ENCODE data around the gene TTF2. TPM values are rescaled to one million over a fixed set of nuclear protein-coding genes. Genes with fewer than 3 reads are reported as not detected.

The TTF2 gene
- total RNA-seq, 2 experiments from 2014 or later = 126 to 127 TPM

DNA sequence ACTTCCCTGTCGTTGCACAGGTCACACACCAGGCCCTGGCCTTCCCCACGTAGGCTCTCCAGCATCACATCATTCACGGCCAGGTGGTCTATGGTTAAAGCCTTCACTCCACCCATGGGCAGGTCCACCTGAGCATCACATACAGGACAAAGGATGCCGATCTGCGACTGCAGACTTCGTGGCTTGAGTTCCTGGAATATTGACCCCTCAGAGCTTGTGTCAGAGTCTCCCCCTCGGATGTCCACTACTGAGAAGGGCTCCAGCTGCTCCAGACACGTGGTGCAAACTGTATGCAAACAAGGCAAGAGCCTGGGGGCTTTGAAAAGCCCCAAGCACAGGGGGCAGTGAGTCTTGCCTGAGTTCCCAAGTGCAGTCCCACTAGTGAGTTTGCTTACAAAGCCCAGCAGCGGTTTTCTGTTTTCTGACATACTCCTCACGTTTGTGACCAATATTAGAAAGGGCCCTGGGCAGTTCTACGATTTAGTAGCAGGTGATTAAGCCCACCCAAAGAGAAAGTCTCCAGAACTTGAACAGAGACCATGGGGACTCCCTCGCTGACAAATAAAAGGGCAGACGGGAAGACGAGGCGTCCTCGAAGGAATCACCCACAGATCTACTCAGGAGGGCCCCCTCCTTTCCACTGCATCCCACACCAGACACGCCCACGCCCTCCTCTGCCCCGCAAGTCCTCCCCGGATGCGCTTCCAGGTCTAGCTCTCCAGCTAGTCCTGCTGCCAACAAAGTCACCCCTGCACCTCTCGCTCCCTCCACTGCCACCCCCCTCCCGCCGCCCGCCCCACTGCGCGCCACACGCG, 60.9 kb downstream of the TTF2 start:
- intact Hi-C loops (cut with micrococcal nuclease) = no loop called here
- H3K4me3 Mint-ChIP-seq = peak overlapping the region; percentile 73
- H3K27ac Mint-ChIP-seq = no peak overlapping the region
- no peaks in the 10 kb centered on the region for H3K9me3 Mint-ChIP-seq
- H3K4me1 Mint-ChIP-seq (ENCODE audit: low read depth) = no peaks in the 10 kb centered on the region
- CTCF ChIA-PET = interaction anchor here (0.9 to 6.1 kb wide), 5 partner anchors 8 to 54 kb away, joined by 3 to 41 read pairs (median 4); no protein-coding TSS in a partner anchor
- POLR2A ChIA-PET = interaction anchor here (1.0 to 1.8 kb wide), 3 partner anchors 12 to 360 kb away, joined by 3 to 4 read pairs (median 3); no protein-coding TSS in a partner anchor
- no peaks in the 10 kb centered on the region for H3K36me3 Mint-ChIP-seq (ENCODE audit: low read depth)
- peaks cover 12% of the 10 kb centered on the region for H3K27me3 Mint-ChIP-seq
- peak; percentile 41 for DNase-seq
- peak; percentile 1 for ATAC-seq
- TF ChIP-seq CTCF (IDR thresholded peaks at IDR 0.05) = no peak

GRCh38 chr1:117121589-117122329, 61.6 kb downstream of the TTF2 start, which contains the start of gene TRIM45:
TSS of gene TRIM45 (minus strand) at chr1:117121749. CDS start at chr1:117121201, 548 bp downstream.
- Mint-ChIP-seq H3K4me3 (peak within 1 kb of the TSS; percentile 73), H3K9me3 (no peaks in the 10 kb centered on the region), H3K27me3 (peaks cover 14% of the 10 kb centered on the region), H3K36me3 (ENCODE audit: low read depth) (no peaks in the 10 kb centered on the region), H3K27ac (peak within 1 kb of the TSS; percentile 39), H3K4me1 (ENCODE audit: low read depth) (no peaks in the 10 kb centered on the region)
- intact Hi-C loops (cut with micrococcal nuclease) = no loop called here
- DNase-seq (peak; percentile 85), ATAC-seq (peak; percentile 84)
- peak; percentile 54 for TF ChIP-seq CTCF (IDR thresholded peaks at IDR 0.05)
- ChIA-PET CTCF (interaction anchor here (0.7 to 1.7 kb wide), 7 partner anchors 8 to 1746 kb away, joined by 3 to 7 read pairs (median 4); no protein-coding TSS in a partner anchor), POLR2A (interaction anchor here (1.8 kb wide), 1 partner anchor 29 kb away, joined by 6 read pairs; no protein-coding TSS in a partner anchor)

DNA sequence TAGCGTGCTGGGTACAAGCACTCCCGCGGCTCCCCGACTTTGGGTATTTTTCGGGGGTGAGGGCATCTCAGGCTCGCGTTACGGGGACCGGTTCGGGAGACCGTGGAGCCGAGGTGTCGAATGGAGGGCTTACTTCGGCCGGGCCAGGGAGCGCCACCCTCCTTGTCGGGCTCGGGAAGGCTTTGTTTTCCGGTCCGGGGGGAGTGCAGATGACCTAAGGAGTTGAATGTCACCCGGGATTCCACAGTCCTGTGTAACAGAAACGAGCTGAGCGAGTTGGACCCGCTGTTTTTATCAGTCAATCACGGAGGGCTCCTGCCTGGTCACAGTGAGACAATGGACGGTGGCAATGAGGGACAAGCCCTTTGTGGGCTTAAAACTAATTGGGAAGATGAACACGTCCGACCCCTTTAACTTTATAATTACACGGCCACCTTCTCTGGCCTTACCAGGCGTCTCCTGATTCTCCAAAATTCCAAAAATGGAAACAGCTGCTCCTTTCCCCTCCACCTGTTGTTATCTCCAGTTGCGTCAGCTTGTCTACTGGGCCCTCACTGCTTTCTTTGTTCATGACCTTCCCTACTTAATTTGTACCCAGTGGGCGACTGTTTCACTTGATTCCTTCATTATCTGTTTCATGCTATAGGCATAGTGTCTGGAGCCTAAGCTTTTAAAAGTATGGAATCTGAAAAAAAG, 62.4 kb downstream of the TTF2 start:
- intact Hi-C loops (cut with micrococcal nuclease) = no loop called here
- POLR2A ChIA-PET = interaction anchor here (1.8 kb wide), 1 partner anchor 29 kb away, joined by 6 read pairs; no protein-coding TSS in a partner anchor

GRCh38 chr1:117123274-117123673, 63.1 kb downstream of the TTF2 start:
- no peak for TF ChIP-seq CTCF (IDR thresholded peaks at IDR 0.05)
- no peak overlapping the region for H3K4me3 Mint-ChIP-seq
- ChIA-PET POLR2A (interaction anchor here (1.8 kb wide), 1 partner anchor 30 kb away, joined by 6 read pairs; no protein-coding TSS in a partner anchor), CTCF (interaction anchor here (0.9 to 1.7 kb wide), 4 partner anchors 9 to 399 kb away, joined by 3 to 4 read pairs (median 4); no protein-coding TSS in a partner anchor)
- H3K36me3 Mint-ChIP-seq (ENCODE audit: low read depth) = no peaks in the 10 kb centered on the region
- no peaks in the 10 kb centered on the region for H3K9me3 Mint-ChIP-seq
- DNase-seq (no peak), ATAC-seq (no peak)
- H3K27me3 Mint-ChIP-seq = peaks cover 14% of the 10 kb centered on the region
- intact Hi-C loops (cut with micrococcal nuclease) = no loop called here
- H3K27ac Mint-ChIP-seq = no peak overlapping the region
- no peaks in the 10 kb centered on the region for H3K4me1 Mint-ChIP-seq (ENCODE audit: low read depth)

More for the DNA sequence above, 62.4 kb downstream of the TTF2 start:
- DNase-seq = no peak
- no peaks in the 10 kb centered on the region for H3K9me3 Mint-ChIP-seq
- H3K27ac Mint-ChIP-seq = no peak overlapping the region
- CTCF ChIA-PET = interaction anchor here (0.7 to 1.7 kb wide), 7 partner anchors 9 to 1747 kb away, joined by 3 to 7 read pairs (median 4); no protein-coding TSS in a partner anchor
- H3K4me1 Mint-ChIP-seq (ENCODE audit: low read depth) = no peaks in the 10 kb centered on the region
- no peaks in the 10 kb centered on the region for H3K36me3 Mint-ChIP-seq (ENCODE audit: low read depth)
- no peak for ATAC-seq
- peaks cover 14% of the 10 kb centered on the region for H3K27me3 Mint-ChIP-seq
- no peak for TF ChIP-seq CTCF (IDR thresholded peaks at IDR 0.05)
- peak overlapping the region; percentile 73 for H3K4me3 Mint-ChIP-seq
